MM.1S (cell line): ENCODE measurements around the gene TRAF3IP1.

Source experiments
- DNase-seq: peaks from one replicate; pipeline ENCODE4 v3.0.0-alpha.2; 2015
- H2AFZ ChIP-seq: fragments of 300-600 bp; sonication (generic); 2 replicates; pipeline ENCODE4 v1.6.0; 2016; ENCODE audit warnings: antibody characterized with exemption, low read length
- H3F3A ChIP-seq: fragments of 300-600 bp; sonication (generic); 2 replicates; pipeline ENCODE4 v1.6.1; 2016; ENCODE audit warnings: mild to moderate bottlenecking, antibody characterized with exemption, low read length, moderate library complexity, mixed read lengths; ENCODE audit not compliant: insufficient read depth
- H3K27ac ChIP-seq: fragments of 300-600 bp; sonication (generic); 2 replicates; pipeline ENCODE4 v1.5.1; 2016; ENCODE audit warnings: mild to moderate bottlenecking, low read length
- H3K27me3 ChIP-seq: fragments of 300-600 bp; sonication (generic); replicated peaks from 2 replicates; pipeline ENCODE4 v1.6.0; 2016; ENCODE audit warnings: low read length; ENCODE audit not compliant: insufficient read depth
- H3K36me3 ChIP-seq: fragments of 300-600 bp; sonication (generic); replicated peaks from 2 replicates; pipeline ENCODE4 v1.6.1; 2016; ENCODE audit warnings: mild to moderate bottlenecking, low read length, mixed read lengths; ENCODE audit not compliant: insufficient read depth
- H3K4me1 ChIP-seq: fragments of 300-600 bp; sonication (generic); 2 replicates; pipeline ENCODE4 v1.6.1; 2016; ENCODE audit warnings: low read length, mixed read lengths
- H3K4me2 ChIP-seq: fragments of 300-600 bp; sonication (generic); 2 replicates; pipeline ENCODE4 v1.6.0; 2016; ENCODE audit warnings: low read depth, low read length
- H3K4me3 ChIP-seq: fragments of 300-600 bp; sonication (generic); 2 replicates; pipeline ENCODE4 v1.5.1; 2016; ENCODE audit warnings: low read length, mixed read lengths
- H3K79me2 ChIP-seq: fragments of 300-600 bp; sonication (generic); 2 replicates; pipeline ENCODE4 v1.6.1; 2016; ENCODE audit warnings: mixed run types, low read length, mixed read lengths
- H3K9ac ChIP-seq: fragments of 300-600 bp; sonication (generic); 2 replicates; pipeline ENCODE4 v1.6.1; 2016; ENCODE audit warnings: low read length, mixed read lengths
- H3K9me2 ChIP-seq: fragments of 300-600 bp; sonication (generic); replicated peaks from 2 replicates; pipeline ENCODE4 v1.6.1; 2016; ENCODE audit warnings: mild to moderate bottlenecking, low read length, mixed read lengths; ENCODE audit not compliant: insufficient read depth
- H3K9me3 ChIP-seq: fragments of 300-600 bp; sonication (generic); replicated peaks from 2 replicates; pipeline ENCODE4 v1.6.1; 2016; ENCODE audit warnings: mild to moderate bottlenecking, low read length, mixed read lengths; ENCODE audit not compliant: insufficient read depth
- H4K20me1 ChIP-seq: fragments of 300-600 bp; sonication (generic); 2 replicates; pipeline ENCODE4 v1.6.1; 2016; ENCODE audit warnings: mild to moderate bottlenecking, low read length, moderate library complexity, mixed read lengths; ENCODE audit not compliant: insufficient read depth
- EZH2 ChIP-seq: fragments of 300-600 bp; sonication (generic); optimal IDR thresholded peaks from 2 replicates; pipeline ENCODE3; 2017; ENCODE audit warnings: low read depth, mild to moderate bottlenecking, antibody characterized with exemption, low read length, mixed read lengths
- EZH2phosphoT487 ChIP-seq: fragments of 300-600 bp; sonication (generic); IDR thresholded peaks from 2 replicates; pipeline ENCODE4 v1.6.1; 2018; ENCODE audit warnings: antibody characterized with exemption, low read length
- TF ChIP-seq, protein P1 (sequence below): fragments of 300-600 bp; sonication (generic); IDR thresholded peaks from 2 replicates; pipeline ENCODE4 v1.5.1; 2016; ENCODE audit warnings: antibody characterized with exemption, low read length, mixed read lengths

The TRAF3IP1 gene

DNA sequence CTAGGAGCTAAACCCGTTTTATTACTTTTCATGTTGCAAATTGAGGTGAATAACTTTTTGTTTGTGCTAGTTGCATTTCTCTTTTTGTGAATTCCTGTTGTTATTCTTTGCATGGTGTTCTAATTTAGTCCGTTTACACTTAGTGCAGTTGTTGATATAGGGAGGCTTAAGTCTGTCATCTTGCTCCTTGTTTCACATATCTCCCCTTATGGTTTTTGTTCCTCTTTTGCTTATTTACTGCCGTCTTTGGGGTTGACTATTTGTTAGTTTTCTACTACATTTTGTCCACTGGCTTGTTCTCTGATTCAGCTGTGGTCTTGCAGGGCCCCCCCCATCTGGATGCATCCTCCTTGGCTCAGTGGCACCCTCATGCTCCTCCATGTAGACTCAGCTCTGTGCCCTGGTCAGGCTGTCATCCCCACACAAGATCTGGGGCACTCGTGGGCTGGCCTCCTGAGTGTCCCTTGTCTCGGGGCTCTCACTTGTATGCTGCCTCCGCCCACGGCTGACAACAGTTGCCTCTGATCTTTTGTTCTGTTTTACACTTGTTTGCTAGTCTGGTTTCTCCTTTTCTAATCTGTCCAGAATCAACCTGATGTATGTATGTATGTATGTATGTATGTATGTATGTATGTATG, 63.5 kb downstream of the TRAF3IP1 start:
- Histone ChIP-seq H3K36me3 (no peaks in the 10 kb centered on the region), H3K9ac (no peak overlapping the region), H3F3A (no peaks in the 10 kb centered on the region), H3K4me3 (no peak overlapping the region), H3K27me3 (no peaks in the 10 kb centered on the region), H3K79me2 (no peaks in the 10 kb centered on the region), H3K9me2 (no peaks in the 10 kb centered on the region), H4K20me1 (no peaks in the 10 kb centered on the region), H2AFZ (no peak overlapping the region), H3K9me3 (no peaks in the 10 kb centered on the region), H3K4me1 (no peaks in the 10 kb centered on the region), H3K4me2 (no peak overlapping the region), H3K27ac (no peak overlapping the region)
- DNase-seq, result no peak
- TF ChIP-seq, protein P1, sequence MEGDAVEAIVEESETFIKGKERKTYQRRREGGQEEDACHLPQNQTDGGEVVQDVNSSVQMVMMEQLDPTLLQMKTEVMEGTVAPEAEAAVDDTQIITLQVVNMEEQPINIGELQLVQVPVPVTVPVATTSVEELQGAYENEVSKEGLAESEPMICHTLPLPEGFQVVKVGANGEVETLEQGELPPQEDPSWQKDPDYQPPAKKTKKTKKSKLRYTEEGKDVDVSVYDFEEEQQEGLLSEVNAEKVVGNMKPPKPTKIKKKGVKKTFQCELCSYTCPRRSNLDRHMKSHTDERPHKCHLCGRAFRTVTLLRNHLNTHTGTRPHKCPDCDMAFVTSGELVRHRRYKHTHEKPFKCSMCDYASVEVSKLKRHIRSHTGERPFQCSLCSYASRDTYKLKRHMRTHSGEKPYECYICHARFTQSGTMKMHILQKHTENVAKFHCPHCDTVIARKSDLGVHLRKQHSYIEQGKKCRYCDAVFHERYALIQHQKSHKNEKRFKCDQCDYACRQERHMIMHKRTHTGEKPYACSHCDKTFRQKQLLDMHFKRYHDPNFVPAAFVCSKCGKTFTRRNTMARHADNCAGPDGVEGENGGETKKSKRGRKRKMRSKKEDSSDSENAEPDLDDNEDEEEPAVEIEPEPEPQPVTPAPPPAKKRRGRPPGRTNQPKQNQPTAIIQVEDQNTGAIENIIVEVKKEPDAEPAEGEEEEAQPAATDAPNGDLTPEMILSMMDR, result no peak
- TF ChIP-seq EZH2phosphoT487 (no peak), EZH2 (no peak)

- Histone ChIP-seq H3F3A (no peaks in the 10 kb centered on the region), H3K9ac (no peak overlapping the region), H3K4me1 (no peaks in the 10 kb centered on the region), H3K4me3 (no peak overlapping the region), H3K9me3 (no peaks in the 10 kb centered on the region), H4K20me1 (no peaks in the 10 kb centered on the region), H3K36me3 (no peaks in the 10 kb centered on the region), H3K9me2 (no peaks in the 10 kb centered on the region), H2AFZ (no peak overlapping the region), H3K4me2 (no peak overlapping the region), H3K27me3 (no peaks in the 10 kb centered on the region), H3K79me2 (no peaks in the 10 kb centered on the region), H3K27ac (no peak overlapping the region)
- TF ChIP-seq, protein P1, result no peak
- TF ChIP-seq EZH2phosphoT487 (no peak), EZH2 (no peak)
- no peak for DNase-seq
Measured at GRCh38 chr2:238387332-238387731, 67.0 kb downstream of the TRAF3IP1 start.

DNA sequence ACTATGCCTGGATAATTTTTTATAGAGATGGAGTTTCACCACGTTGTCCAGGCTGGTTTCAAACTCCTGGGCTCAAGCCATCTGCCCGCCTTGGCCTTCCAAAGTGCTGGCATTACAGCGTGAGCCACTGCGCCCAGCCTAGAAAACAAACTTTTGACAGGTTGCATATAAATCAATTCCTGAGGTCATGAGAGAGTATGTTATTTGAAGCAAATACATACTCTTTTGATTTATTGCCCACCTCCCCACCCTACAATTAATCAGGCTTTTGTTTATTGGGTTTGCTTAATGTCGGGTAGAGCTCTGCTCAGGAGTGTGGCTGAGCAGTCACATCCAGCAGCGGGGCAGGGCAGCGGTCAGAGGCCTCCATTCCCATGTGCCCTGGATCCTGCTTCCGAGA, 68.5 kb downstream of the TRAF3IP1 start:
- H3K79me2 ChIP-seq, result no peaks in the 10 kb centered on the region
- H3K9me2 ChIP-seq, result no peaks in the 10 kb centered on the region
- H4K20me1 ChIP-seq, result no peaks in the 10 kb centered on the region
- no peaks in the 10 kb centered on the region for H3K9me3 ChIP-seq
- H3K4me3 ChIP-seq, result no peak overlapping the region
- no peaks in the 10 kb centered on the region for H3K4me1 ChIP-seq
- H3F3A ChIP-seq, result no peaks in the 10 kb centered on the region
- no peak overlapping the region for H3K27ac ChIP-seq
- no peak for DNase-seq
- no peaks in the 10 kb centered on the region for H3K36me3 ChIP-seq
- H2AFZ ChIP-seq, result no peak overlapping the region
- TF ChIP-seq, protein P1, result no peak
- TF ChIP-seq EZH2phosphoT487 (no peak), EZH2 (no peak)
- no peak overlapping the region for H3K4me2 ChIP-seq
- no peaks in the 10 kb centered on the region for H3K27me3 ChIP-seq
- H3K9ac ChIP-seq, result no peak overlapping the region
